ENCODE results near the gene TBCK. TPM values are rescaled to one million over a fixed set of nuclear protein-coding genes. Genes with fewer than 3 reads are reported as not detected.

Gene TBCK
- total and polyA plus RNA-seq, 2 donors (not counting 3 experiments of a cell fraction or from before 2014, with no cell fraction given): 18.2 to 38.6 TPM

DNA sequence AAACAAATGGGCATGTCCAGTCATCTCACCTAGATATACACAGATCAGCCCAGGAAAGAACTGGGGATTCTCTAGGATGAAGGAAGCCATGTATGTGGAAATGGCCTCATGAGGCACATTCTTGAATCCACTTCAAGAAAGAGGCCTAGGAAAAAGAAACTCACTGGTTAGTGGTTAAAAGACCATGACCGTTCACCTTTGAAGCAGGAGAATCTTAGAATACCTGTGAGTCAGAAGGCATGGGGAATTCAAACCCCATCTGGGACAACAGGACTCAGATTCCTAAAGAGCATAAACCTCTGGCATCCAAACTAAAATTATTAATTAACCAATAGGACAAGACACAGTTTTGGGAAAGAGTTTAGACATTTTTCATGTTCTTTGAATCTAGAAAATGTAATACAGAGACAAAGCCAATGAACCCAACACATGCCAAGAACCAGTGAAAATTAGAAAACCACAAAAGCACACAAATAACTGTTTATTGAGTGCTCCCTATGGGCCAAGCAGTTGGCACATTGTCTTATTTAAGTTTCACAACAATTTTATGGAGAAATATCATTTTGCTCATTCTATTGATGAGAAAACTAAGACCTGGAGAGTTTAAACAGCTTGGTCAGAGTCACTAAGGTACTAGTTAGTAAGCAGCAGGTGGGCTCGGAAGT lies 323.2 kb downstream of the TBCK start:
- Histone ChIP-seq H3K36me3 (ENCODE audit: control insufficient read depth in 2 of 2, extremely low read depth in 1 of 2, insufficient read depth in 2 of 2, low read length in 2 of 2) (no peaks in the 10 kb centered on the region), H3K79me2 (ENCODE audit: control insufficient read depth, insufficient read depth, low read length) (no peaks in the 10 kb centered on the region), H3K4me3 (replicated peaks in 1 of 3; ENCODE audit: insufficient read depth in 1 of 3, low read depth in 1 of 3, low read length in 3 of 3) (no peak overlapping the region), H3K27me3 (ENCODE audit: control insufficient read depth in 2 of 2, insufficient read depth in 2 of 2, low read length in 2 of 2) (no peaks in the 10 kb centered on the region), H3K9me1 (replicated peaks; ENCODE audit: control insufficient read depth, extremely low read depth, insufficient read depth, low read length) (no peaks in the 10 kb centered on the region), H3K4me1 (ENCODE audit: control insufficient read depth, extremely low read depth, insufficient read depth, low read length) (peaks cover 27% of the 10 kb centered on the region), H3K9ac (replicated peaks; ENCODE audit: extremely low read depth, insufficient read depth, low read length) (no peak overlapping the region), H4K20me1 (replicated peaks; ENCODE audit: control insufficient read depth, extremely low read depth, insufficient read depth, low read length) (no peaks in the 10 kb centered on the region), H3K9me3 (replicated peaks; ENCODE audit: control insufficient read depth, insufficient read depth, low read length) (no peaks in the 10 kb centered on the region), H3K4me2 (ENCODE audit: insufficient read depth, low read length) (no peak overlapping the region), H3K27ac (ENCODE audit: insufficient read depth, low read depth, low read length) (no peak overlapping the region), H2AFZ (ENCODE audit: low read depth, low read length) (no peak overlapping the region)
- intact Hi-C loops (cut with micrococcal nuclease) (loop anchor here (10.0 kb wide), 1 partner anchor 288 kb away; the partner anchor contains the start of genes GSTCD and INTS12), dilution Hi-C loops (cut with MboI; ENCODE audit: extremely low pct_ligation_motif_present, low sequenced_read_pairs) (no loop called here)
- POLR2A ChIA-PET: no interaction called here
- DNase-seq (ENCODE audit: low read depth, low spot score): no peak
- CTCF ChIA-PET: interaction anchor here (1.4 kb wide), 1 partner anchor 277 kb away, joined by 3 read pairs; no protein-coding TSS in a partner anchor
- FAIRE-seq: no peak
- BruUV-seq (replicated peaks): no TSS peak
- TF ChIP-seq GATA2 (IDR thresholded peaks at IDR 0.05; ENCODE audit: insufficient read depth, insufficient read length, low read depth, low read length) (no peak), EZH2 (IDR thresholded peaks at IDR 0.05; ENCODE audit: borderline replicate concordance, low read depth, low read length, severe bottlenecking) (no peak), POLR2AphosphoS5 (IDR thresholded peaks at IDR 0.05; ENCODE audit: insufficient read depth, low read depth, low read length) (no peak), FOS (IDR thresholded peaks at IDR 0.05; ENCODE audit: borderline replicate concordance, insufficient read depth, low read length) (no peak), JUN (IDR thresholded peaks at IDR 0.05; ENCODE audit: borderline replicate concordance, insufficient read depth, insufficient read length, low read depth) (no peak), POLR2A (IDR thresholded peaks at IDR 0.05; ENCODE audit: low read depth, low read length) (no peak), MYC (IDR thresholded peaks at IDR 0.05; ENCODE audit: low read depth, low read length) (no peak)
- TF ChIP-seq, protein P1, sequence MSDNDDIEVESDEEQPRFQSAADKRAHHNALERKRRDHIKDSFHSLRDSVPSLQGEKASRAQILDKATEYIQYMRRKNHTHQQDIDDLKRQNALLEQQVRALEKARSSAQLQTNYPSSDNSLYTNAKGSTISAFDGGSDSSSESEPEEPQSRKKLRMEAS (IDR thresholded peaks at IDR 0.05; ENCODE audit: insufficient read depth, insufficient read length): no peak
- TF ChIP-seq, protein P2, sequence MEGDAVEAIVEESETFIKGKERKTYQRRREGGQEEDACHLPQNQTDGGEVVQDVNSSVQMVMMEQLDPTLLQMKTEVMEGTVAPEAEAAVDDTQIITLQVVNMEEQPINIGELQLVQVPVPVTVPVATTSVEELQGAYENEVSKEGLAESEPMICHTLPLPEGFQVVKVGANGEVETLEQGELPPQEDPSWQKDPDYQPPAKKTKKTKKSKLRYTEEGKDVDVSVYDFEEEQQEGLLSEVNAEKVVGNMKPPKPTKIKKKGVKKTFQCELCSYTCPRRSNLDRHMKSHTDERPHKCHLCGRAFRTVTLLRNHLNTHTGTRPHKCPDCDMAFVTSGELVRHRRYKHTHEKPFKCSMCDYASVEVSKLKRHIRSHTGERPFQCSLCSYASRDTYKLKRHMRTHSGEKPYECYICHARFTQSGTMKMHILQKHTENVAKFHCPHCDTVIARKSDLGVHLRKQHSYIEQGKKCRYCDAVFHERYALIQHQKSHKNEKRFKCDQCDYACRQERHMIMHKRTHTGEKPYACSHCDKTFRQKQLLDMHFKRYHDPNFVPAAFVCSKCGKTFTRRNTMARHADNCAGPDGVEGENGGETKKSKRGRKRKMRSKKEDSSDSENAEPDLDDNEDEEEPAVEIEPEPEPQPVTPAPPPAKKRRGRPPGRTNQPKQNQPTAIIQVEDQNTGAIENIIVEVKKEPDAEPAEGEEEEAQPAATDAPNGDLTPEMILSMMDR (IDR thresholded peaks at IDR 0.05; ENCODE audit: extremely low read depth in 1 of 2, insufficient read depth in 1 of 2, low read depth in 1 of 2, low read length in 2 of 2): no peak
